GM12874 (cell line): ENCODE data around the gene CD244.

Experiments used
- TF ChIP-seq, protein P1 (sequence below): IDR thresholded peaks from 2 replicates; pipeline ENCODE4 v1.5.1; 2011; ENCODE audit warnings: low read depth, mild to moderate bottlenecking, control low read depth, low read length, moderate library complexity; ENCODE audit not compliant: insufficient read depth

CD244 gene

DNA sequence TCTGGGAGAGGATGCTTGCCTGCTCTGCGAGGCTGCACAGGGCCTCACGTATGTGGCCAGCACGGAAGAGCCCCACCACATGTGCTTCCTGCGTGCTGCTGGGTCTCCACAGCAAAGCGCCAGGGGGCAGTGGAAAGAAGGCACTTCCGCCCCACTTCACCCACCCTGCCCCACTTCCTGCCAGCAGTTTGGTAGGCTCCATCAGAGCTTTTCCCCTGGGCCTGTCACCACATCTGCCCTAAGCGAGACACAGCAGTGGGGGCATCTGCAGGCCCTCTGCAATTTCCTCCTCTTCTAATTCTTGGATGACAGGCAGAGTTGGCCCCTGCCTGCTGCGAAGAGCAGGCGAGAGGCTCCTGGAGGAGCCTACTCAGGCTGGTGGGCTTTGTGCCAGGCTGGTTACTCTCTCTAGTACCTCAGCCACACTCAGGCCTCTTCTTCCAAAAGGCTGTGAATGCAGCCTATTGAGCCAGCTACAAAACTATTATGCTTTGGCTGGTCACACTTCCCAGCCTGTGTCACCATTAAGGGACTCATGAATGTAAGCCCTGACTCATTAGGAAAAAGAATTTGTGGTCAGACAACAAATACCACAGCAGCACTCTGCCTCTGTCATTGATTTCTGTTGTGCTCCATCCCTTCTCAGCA is 25.0 kb downstream of the CD244 start:
- TF ChIP-seq, protein P1, sequence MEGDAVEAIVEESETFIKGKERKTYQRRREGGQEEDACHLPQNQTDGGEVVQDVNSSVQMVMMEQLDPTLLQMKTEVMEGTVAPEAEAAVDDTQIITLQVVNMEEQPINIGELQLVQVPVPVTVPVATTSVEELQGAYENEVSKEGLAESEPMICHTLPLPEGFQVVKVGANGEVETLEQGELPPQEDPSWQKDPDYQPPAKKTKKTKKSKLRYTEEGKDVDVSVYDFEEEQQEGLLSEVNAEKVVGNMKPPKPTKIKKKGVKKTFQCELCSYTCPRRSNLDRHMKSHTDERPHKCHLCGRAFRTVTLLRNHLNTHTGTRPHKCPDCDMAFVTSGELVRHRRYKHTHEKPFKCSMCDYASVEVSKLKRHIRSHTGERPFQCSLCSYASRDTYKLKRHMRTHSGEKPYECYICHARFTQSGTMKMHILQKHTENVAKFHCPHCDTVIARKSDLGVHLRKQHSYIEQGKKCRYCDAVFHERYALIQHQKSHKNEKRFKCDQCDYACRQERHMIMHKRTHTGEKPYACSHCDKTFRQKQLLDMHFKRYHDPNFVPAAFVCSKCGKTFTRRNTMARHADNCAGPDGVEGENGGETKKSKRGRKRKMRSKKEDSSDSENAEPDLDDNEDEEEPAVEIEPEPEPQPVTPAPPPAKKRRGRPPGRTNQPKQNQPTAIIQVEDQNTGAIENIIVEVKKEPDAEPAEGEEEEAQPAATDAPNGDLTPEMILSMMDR: peak; percentile 52

DNA sequence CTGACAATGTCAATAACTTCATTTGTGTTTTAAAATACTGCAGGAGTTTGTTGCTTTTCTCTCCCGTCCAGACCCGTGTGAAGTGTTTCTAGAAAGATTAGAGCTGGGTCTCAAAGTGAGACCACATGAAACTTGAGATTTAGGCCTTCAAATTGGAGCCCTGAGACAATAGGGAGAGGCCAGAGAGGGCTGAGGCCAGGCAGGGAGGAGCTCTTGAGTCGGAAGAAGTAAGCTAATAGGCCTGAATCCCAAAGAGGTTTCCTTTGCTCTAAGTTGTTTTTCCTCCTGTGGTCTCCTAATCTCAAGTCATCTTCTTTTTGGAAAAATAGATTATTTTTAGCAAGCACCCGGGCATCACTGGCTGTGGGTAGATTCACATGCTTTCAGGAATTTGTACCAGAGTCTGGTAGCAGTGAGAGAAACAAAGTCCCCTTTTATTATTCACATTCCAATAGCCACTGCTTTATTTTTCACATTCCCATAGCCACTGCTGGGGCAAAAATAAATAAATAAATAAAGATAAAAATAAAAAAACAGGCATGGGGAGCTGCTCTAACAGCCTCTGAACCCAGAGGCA is 25.6 kb downstream of the CD244 start:
- TF ChIP-seq, protein P1: no peak

DNA sequence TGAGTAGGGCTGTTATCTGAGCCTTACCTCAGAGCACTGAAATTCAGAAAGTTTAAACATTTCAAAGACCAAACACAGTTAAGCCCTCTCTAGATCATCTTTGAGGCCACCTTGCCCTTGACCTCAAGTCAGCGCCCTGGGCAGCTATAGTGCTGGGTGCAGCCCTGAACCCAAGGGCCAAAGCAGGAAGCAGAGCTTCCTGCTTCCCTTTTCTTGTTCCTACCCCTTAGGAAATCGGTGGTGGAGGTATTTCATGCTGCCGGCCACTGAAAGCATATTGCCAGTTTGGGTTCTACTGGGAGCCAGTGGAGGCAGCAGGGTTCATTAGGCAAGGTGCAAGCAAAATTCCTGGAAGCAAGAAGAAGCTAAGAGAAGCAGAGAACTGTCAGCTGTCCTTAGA is 26.1 kb downstream of the CD244 start:
- TF ChIP-seq, protein P1: no peak

DNA sequence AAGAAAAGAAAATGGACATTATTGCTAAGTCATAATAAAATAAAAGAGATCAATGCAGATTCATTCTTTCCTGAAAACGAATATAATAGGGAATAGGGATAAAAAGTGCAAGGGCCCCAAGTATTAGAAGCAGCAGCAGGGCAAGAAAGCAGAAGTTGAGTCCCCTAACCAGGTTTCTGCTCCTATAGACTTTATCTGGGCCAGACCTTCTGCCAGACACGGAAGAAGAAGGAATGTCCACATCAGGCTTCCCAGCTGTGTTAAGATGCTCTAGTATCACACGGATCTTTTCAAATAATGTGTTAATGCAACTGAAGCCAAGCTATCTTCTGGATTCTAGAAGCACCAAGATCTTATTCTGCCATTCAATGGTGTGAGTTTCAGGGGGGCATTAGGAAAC is 26.9 kb downstream of the CD244 start:
- TF ChIP-seq, protein P1: no peak

DNA sequence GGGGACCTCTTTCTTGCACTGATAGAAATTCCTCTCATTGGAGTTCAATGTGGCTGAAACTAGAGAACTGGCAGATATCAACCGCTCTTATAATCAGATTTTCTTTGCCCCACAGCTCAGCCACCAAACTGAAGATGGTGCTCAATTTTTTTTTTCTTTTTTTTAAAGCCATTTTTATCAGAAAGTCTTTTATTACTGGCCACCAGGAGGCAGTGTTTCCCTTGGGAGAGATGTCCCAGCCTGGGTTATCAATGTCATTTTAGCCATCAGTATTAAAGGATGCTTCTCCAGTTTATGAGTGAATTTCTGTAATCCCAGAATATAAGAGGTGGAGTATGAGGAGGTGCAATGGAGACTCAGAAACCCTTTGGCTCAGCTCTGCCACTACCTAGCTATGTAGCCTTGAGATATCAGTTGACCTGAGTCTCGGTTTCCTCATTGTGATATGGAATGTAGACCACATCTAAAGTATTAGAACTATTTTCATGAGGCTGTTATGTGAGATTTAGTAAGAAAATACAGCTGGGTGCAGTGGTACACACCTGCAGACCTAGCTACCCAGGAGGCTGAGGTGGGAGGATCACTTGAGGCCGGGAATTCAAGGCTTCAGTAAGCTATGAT is 27.6 kb downstream of the CD244 start:
- TF ChIP-seq, protein P1: peak; percentile 39; the same call in 1 of the 2 replicates

DNA sequence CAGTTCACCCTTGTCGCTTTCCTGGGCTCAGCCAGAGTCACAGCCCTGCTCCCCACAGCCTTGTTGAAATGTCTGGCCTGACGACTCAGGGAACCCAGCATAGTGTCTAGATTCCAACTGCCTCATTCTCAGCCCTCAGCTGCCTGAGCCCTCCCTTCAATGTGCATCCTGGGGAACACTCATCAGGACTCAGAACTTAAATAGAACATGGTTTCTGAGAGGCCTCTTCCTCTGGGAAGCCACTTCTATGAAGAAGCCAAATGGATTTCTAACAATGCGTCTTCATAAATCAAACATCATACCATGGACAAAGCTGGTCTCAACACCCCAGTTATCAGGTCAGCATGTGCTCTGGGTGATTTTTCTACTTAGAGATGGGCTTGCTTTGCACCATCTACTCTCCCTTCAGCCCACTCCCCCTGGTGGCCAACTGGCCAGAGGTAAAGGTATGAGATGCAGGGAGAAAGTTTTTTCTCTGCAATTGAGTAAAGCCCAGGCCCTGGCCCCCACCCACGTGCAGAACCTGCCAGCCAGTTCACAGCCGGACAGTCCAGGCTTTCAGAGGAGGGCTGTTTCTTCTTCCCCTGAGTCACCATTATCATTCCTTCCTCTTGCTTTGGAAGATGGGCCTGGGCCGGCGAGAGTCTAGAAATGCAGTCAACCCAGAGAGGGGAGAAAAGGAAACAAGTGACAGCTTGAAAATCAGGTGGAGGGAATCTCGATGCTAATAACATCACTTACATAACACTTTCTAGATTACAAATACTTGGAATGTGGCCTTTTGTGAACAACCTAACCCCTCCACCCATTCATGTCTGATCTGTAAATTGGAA is 32.1 kb downstream of the CD244 start:
- TF ChIP-seq, protein P1: peak; percentile 79

DNA sequence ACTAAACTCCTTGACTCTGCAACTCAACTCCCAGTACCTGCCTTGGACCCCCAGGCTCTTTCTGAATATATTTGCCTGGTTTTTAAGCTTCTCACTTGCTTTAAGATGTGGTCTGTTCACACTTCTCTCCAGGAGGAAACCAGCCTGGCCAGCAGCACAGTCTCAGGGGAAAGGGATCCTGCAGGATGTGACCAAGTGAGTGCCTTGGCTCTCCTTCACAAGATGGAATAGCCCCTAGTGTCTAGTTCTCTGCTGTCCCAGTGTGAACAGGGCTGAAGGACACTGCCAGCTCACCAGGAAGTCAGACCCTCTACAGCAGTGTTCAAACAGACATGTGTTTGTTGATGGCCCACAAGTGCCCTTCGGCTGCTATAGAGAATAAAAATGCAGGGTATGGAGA is 32.9 kb downstream of the CD244 start:
- TF ChIP-seq, protein P1: no peak
